Choroid plexus epithelial cell (primary cell): ENCODE results near the gene HAPLN1.

Source experiments
- DNase-seq: peaks from one replicate; pipeline ENCODE4 v3.0.0-alpha.2; 2010; ENCODE audit warnings: low read depth
- H3K4me3 ChIP-seq: 2 replicates; pipeline ENCODE4 v1.5.1; 2011; ENCODE audit warnings: low read depth, mild to moderate bottlenecking, control low read depth, low read length, moderate library complexity
- CTCF ChIP-seq: conservative IDR thresholded peaks from 2 replicates; pipeline ENCODE4 v1.5.1; 2011; ENCODE audit warnings: low read depth, mild to moderate bottlenecking, control low read depth, inconsistent platforms, low read length, moderate library complexity

The HAPLN1 gene

GRCh38 chr5:83708170-83708569 lies 12.5 kb downstream of the HAPLN1 start:
- no peak for TF ChIP-seq CTCF
- no peak overlapping the region for H3K4me3 ChIP-seq
- no peak for DNase-seq

GRCh38 chr5:83703059-83703458 lies 17.6 kb downstream of the HAPLN1 start:
- no peak for DNase-seq
- no peak overlapping the region for H3K4me3 ChIP-seq

GRCh38 chr5:83701886-83702285 lies 18.8 kb downstream of the HAPLN1 start:
- H3K4me3 ChIP-seq = no peak overlapping the region
- DNase-seq = no peak
- no peak for TF ChIP-seq CTCF

More at GRCh38 chr5:83703059-83703458, 17.6 kb downstream of the HAPLN1 start:
- TF ChIP-seq CTCF = no peak

- TF ChIP-seq CTCF = no peak
- H3K4me3 ChIP-seq = no peak overlapping the region
Observed at GRCh38 chr5:83689881-83690280, 30.8 kb downstream of the HAPLN1 start.

GRCh38 chr5:83688281-83688680 lies 32.4 kb downstream of the HAPLN1 start:
- no peak overlapping the region for H3K4me3 ChIP-seq
- DNase-seq = no peak
- no peak for TF ChIP-seq CTCF

More at GRCh38 chr5:83689881-83690280, 30.8 kb downstream of the HAPLN1 start:
- DNase-seq = no peak

GRCh38 chr5:83687124-83687619 lies 33.5 kb downstream of the HAPLN1 start:
- TF ChIP-seq CTCF = no peak
- H3K4me3 ChIP-seq = no peak overlapping the region
- DNase-seq = no peak

GRCh38 chr5:83686251-83686650 lies 34.4 kb downstream of the HAPLN1 start:
- TF ChIP-seq CTCF = no peak
- DNase-seq = no peak
- no peak overlapping the region for H3K4me3 ChIP-seq
